NCI-H748 (cell line): ENCODE data around the gene MAGEA4.
"Not testable (repeated sequence)": the region's sequence is repeated elsewhere in the genome, so short reads cannot be mapped to it uniquely, and the experiment has no call there.

Source experiments
- DNase-seq: peaks from one replicate; lab custom pipeline; 2025; ENCODE audit not compliant: unreplicated experiment; lab: John Stamatoyannopoulos, UW

MAGEA4 gene, protein sequence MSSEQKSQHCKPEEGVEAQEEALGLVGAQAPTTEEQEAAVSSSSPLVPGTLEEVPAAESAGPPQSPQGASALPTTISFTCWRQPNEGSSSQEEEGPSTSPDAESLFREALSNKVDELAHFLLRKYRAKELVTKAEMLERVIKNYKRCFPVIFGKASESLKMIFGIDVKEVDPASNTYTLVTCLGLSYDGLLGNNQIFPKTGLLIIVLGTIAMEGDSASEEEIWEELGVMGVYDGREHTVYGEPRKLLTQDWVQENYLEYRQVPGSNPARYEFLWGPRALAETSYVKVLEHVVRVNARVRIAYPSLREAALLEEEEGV

DNA sequence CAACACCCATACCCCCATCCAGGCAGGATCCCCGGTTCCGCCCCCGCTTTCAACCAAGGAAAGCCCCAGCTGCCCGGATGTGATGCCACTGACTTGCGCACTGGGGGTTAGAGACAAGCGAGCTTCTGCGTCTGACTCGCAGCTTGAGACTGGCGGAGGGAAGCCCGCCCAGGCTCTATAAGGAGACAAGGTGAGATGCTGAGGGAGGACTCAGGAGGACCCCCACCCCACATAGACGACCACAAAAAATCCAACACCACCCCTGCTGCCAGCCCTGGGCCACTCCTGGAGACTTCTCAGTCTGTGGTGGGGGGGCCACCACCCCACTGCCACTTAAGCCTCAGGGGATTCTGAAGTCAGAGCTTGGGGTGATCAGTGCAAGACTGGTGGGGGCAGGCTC, at the start of gene MAGEA4:
MAGEA4 (plus strand) TSS at position 110 of the 400 bp plus-strand sequence. CDS start 10,776 bp downstream, outside the sequence.
- no peak for DNase-seq

DNA sequence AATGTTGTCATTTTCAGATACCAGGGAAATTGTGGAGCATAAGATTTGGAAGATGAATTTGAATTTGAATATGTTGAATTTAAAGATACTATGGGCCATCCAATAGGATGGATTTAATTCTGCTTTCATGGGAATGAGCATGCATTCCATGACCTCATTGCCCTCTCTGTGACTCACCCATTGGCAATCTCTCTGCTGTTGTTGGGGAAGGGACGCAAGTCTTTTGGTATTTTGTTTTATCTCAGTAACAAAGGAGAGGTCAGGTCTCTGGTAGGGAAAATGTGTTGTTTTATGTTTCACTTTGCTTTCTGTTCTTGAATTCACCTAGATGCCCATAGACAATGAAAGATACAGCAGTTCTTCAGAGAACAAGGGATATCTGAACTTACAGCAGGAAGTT, 42.1 kb upstream of the MAGEA4 start:
- no peak for DNase-seq

DNA sequence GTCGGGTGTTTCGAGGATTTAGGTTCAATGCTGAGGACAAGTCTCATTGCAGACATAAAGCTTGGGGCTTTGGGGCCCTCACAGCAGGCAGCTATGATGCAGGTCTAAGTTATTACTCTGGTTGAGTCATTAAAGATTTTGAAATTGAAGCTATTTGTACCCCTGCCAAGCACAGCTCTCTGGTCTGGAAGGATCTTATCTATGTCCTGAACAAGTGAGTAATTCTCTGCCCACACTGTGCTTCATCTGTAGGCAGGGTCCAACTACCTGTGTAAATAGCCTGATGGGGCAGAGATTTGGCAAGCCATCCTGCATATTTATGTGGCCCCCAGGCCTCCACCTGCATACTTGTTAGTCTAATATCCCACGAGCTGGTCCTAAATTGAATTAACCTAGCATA, 41.4 kb upstream of the MAGEA4 start:
- no peak for DNase-seq

DNA sequence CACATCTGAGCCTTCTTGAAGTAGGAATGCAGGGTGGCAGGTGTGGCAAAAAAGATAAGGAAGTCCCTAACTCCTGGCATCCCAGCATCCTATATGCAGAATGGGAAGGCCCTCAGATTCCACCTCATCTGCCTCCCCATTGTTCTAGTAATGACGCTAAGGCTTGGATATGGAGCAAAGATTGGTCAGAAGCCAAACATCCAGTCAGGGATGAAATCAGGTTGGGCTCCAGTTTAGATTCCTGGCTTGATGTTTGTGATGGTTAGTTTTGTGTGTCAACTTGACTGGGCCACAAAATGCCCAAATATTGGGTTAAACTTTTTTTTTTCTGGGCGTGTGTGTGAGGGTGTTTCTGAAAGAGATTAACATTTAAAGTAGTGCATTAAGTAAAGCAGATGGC, 39.6 kb upstream of the MAGEA4 start:
- no peak for DNase-seq

DNA sequence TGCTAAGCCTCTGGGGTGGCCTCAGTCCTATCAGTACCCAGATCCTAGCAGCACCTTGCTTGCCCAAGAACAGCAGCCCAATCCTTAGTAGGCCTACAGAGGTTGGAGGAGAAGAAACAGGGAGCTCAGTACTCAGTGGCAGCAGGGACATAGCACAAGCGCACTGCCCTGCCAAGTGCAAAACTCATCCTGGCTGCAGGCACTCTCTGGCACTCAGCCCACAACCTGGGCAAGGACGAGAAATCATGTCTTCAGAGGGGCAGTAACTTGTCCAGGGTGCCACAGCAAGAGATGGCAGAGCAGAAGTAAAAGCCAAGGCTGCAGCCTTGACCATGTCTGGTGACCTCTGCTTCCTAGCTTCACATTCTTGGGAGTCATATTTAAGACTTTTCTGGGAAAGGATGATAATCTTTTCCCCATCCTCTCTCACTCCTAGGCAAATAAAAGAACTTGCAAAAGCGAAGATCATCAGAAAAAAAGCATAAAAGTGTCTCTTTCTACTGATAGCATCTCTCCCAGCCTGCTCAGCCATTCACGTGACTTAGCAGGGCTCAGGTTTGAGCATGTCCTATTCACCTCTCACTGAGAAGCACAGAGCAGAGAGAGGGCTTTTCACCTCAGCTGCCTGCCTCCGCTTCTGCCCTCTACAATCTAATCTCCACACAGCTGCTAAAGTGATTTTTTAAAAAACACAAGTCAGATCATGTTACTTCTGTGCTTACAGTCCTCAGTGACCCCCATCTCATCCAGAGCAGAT, 37.2 kb upstream of the MAGEA4 start:
- no peak for DNase-seq

DNA sequence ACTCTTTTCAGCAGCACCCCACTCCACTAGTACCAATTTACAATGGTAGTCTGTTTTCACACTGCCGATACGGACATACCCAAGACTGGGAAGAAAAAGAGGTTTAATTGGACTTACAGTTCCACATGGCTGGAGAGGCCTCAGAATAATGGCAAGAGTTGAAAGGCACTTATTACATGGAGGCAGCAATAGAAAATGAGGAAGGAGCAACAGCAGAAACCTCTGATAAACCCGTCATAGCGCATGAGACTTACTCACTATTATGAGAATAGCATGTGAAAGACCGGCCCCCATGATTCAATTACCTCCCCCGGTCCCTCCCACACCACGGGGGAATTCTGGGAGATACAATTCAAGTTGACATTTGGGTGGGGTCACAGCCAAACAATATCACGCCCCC, 34.1 kb upstream of the MAGEA4 start:
- no peak for DNase-seq

DNA sequence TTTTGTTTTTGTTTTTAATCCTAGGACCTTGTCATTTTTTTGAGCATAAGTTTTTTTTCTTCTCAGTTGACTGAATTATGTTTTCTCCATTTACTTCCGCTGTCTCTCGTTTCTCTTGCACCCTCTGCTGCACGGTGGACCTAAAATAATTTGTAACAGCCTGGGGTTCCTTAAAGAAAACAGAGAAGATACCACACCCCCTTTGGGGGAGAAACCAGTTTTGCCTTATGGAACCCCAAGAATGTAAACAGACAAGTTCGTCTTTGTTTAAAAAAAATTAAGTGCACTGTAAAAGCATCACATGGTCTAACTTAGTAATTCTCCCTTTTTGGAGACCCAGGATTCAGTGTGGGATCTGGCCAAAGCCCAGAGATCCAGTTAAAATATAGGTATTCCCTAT, 32.8 kb upstream of the MAGEA4 start:
- no peak for DNase-seq

DNA sequence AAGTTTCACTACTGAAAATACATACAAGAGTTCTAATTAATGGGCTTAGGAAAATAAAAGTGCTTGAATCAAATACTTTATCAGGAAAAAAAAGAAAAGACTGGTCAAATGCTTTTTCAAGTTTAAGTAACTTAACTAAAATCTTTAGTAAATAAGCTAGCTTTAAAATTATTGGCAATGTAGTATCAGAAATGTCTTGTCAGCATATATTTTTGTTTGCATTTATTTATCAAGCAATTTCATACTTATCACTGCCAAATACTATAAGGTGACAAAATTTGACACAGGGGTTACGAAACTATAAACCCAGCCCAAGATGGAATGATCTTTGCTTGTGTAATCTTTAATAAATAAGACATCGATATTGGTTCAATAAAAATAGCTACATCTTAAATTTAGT, 31.8 kb upstream of the MAGEA4 start:
- no peak for DNase-seq

DNA sequence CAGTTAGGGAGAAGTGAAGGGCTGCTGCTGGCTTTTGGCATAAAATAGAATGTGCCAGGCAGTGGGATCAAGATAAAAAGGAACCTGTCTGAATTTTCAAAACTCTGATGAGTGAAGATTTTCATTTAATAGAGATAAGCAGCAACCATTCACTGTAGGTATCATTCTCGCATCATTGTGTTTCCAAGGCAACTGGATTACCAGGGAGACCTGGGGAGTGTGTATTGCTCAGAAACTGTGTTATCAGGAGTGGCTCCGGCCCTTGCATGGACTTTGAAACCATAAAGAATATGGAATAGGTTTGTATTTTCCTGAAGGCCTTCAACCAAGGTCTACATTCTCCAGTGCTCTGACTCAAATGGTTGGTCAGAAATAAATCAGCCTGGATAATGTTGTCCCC, 23.3 kb upstream of the MAGEA4 start:
- DNase-seq = no peak

DNA sequence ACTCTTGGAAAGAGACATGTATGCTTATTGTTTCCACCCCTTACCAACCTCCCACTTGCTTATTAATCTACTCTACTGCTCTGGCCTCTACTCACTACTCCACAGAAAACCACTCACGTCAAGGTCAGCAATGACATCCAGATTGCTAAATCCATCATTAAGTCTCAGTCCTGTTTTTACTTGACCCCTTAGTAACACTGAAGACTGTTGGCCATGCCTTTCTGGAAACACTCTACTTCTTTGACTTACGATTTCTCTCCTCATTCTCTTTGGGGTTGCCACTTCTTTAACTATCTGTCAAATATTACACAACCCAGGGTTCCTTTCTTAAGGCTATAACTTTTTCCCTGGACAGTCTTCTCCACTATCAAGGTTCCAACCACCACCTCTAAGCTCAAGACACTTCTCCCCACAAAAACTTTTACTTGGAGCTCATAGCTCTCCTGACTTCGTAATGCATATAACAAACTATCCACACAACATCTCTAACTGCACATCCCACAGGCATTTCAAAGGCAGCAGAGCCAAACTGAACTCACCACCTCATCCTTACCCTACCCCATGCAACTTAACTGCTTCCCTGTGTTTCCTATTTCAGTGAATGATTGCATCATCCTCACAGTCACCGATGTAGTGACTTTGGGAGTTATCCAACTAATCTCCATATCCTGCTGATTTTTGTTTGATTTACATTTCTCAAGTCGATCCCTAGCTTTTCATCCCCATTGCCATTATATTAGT, 15.8 kb upstream of the MAGEA4 start:
- no peak for DNase-seq

DNA sequence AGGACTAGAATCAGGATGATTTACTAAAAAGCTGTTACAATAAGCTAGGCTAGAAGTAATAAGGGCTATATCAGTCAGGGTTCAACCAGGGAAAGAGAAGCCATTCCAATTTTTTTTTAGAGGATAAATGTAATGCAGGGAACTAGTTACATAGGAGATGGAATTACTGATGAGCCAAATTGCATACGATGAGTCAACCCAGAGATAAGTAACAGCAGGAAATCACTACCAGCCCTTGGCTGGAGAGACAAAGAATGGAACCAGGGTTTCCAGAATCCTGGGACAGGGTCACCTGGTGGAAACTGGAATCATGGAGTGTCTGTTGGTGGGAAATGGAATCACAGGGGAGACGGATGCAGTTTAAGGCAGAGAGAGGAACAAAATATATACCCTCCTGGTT, 13.1 kb upstream of the MAGEA4 start:
- no peak for DNase-seq

DNA sequence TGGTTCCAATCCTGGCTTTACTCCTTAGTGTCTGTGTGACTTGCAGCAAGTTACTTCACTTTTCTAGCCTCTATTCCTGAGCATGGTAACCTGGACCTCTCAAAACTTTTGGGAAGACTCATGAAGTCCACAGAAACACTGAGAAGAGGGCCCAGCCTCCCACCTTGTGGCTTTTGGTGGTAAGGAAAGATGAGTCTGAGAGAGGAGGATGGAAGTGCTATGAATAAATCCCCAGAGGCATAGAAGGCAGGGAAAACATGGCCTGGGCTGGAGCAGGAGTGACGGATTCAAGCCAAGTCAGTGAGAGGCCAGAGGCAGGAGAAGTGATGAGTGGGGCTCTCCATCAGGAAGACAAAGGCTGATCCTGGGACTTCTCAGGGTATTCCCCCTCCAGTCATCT, 10.9 kb upstream of the MAGEA4 start:
- DNase-seq = no peak

DNA sequence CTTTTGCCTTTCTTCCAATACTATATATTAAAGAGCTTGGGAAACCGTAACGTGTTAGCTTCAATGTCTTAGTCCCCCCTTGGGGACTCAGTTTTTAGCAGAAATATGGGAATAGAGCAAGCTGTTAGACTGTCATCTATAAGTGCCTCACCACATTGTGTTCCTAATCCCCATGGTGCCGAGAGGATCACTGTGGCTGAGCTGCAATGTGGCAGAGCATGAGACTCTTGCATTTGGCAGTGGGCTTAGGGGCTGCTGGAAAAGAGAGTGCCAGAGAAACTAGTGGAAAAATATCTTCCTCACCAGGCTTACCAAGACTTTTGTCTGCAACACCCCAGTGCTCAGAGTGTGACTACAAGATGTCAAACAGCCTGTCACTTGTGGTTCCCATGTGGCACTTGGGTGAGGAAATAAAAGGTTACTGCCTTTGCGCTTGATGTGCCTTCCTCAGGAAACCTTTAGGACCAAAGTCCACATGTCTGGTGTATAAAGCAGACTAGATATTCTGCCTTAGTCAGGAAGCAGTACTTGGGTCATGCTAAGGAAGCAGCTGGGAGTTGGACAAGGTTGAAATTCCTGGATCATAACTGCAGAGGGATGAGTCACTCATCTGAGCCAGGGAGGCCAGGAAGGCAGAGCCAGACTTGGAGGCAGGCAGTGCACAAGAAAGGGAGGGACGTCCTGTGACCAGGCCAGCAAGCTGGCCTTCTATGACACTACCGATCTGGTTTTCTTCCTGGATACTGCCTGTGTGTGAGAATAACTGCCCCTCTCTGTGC, 9.7 kb upstream of the MAGEA4 start:
- DNase-seq = no peak

DNA sequence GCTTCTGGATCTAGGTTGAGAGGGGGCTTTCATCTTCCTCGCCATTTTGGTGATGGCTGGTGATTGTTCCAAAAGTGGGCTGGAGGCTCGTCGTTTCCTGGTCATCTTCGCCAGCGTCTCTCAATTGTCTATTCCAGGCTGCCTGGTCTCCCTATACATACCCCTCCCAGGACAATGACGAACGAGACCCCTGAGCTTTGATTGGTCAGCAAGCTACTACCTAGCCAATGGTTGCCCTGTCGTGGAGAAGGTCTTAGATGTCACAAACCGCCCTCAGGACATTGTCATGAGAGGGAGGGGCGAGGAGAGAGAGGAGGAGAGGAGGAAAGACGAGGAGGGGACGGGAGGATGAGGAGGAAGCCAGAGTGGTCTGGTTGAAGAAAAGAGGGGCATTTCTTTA, 7.7 kb upstream of the MAGEA4 start:
- no peak for DNase-seq

DNA sequence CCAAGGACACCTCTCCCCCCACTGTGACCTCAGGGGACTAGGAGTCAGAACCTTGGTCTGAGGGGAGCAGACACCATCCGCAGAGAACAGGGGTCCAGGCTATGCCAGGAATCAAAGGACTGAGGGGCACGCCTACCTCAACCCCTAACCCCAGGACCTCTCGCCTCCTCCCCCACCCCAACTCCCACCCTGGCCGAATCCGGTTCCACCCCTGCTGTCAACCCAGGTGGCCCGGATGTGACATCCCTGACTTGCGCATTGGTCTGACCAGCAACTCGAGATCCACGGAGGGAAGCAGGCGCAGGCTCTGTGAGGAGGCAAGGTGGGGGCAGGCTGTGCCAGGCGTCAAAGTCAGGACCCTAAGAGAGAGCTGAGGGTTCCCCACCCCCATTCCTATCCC, 468 bp upstream of the MAGEA4 start:
- DNase-seq = no peak

DNA sequence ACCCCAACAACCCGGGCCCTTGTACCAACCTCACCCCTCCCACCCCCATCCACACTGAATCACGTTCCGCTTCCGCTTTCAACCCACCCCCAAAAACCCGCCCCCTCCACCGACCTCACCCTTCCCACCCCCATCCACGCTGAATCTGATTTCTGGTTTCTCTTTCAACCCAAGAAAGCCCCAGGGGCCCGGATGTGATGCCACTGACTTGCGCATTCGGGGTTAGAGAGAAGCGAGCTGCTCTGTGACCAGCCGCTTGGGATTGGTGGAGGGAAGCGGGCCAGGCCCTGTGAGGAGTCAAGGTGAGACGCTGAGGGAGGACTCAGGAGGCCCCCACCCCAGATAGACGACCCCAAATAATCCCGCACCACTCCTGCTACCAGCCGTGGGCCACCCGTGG, 6.0 kb downstream of the MAGEA4 start:
- not testable (repeated sequence) for DNase-seq

DNA sequence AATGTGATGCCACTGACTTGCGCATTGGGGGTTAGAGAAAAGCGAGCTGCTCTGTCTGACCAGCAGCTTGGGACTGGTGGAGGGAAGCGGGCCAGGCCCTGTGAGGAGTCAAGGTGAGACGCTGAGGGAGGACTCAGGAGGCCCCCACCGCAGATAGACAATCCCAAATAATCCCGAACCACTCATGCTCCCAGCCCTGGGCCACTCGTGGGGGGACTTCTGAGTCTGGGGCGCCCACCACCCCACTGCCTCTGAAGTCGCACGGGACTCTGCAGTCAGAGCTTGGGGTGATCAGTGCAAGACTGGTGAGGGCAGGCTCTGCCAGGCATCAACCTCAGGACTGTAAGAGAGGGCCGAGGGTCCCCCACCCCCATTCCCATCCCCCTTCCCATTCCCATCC, 6.9 kb downstream of the MAGEA4 start:
- DNase-seq = no peak

DNA sequence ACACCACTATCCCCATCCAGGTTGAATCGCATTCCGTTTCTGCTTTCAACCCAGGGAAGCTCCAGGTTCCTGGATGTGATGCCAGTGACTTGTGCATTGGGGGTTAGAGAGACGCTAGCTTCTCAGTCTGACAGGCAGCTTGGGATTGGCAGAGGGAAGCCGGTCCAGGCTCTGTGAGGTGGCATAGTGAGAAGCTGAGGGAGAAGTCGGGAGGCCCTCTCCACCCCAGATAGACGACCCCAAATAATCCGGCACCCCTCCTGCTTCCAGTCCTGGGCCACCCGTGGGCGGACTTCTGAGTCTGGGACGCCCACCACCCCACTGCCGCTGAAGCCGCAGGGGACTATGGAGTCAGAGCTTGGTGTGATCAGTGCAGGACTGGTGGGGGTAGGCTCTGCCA, 7.4 kb downstream of the MAGEA4 start:
- DNase-seq = no peak

DNA sequence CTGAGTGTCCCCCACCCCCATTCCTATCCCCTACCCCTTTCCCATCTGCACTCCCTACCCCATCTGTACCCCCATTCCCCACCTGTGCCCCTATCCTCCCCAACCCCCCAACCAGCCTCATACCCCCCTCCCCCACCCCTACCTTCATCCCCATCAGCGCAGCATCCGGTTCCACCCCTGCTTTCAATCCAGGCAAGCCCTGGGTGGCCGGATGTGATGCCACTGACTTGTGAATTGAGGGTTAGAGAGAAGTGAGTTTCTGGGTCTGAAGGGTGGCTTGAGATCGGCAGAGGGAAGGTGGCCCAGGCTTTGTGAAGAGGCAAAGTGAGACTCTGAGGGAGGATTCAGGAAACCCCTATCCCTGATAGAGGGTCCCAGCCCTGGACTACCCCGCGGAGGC, 7.8 kb downstream of the MAGEA4 start:
- DNase-seq = no peak

DNA sequence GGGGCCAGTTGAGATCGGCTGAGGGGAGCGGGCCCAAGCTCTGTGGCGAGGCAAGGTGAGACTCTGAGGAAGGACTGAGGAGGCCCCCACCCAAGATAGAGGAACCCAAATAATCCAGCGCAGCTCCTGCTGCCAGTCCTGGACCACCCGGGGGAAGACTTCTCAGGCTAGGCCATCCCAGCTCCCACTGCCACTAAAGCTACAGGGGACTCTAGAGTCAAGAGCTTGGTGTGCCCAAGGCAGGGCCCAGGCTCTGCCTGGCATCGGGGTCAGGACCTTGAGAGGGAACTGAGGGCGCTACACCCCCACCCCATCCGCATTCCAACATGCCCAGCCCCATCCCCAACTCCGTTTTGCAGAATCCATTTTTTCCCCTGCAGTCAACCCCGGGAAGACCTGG, 8.6 kb downstream of the MAGEA4 start:
- no peak for DNase-seq

DNA sequence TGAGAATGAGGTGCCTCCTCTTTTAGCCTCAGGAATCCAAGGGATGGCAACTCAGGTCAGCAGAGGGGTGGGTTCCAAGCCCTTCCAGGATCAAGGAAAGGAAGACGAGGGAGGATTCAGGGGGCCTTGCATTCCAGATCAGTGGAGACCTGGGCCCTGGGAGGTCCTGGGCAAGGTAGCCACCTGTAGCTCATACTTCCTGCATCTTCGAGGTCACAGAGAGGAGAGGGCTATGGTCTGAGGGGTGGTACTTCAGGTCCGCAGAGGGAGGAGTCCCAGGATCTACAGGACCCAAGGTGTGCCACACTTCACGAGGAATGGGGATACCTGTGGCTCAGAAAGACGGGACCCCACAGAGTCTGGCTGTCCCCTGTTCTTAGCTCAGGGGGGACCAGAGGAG, 9.2 kb downstream of the MAGEA4 start:
- DNase-seq = no peak
